Psoas muscle (tissue), 8 donors: ENCODE results near the gene AMER1. TPM values are rescaled to one million over a fixed set of nuclear protein-coding genes. Genes with fewer than 3 reads are reported as not detected.

ENCODE experiments used
- ATAC-seq, 4 donors: fragments of 200-7000 bp; cut with Tn5 transposase; one replicate each; pipeline ENCODE4 v1.9.1; 2020; ENCODE audit warnings: moderate library complexity in 3 of 4, mild to moderate bottlenecking in 2 of 4
- DNase-seq, 2 donors: peaks; one replicate each; pipeline ENCODE4 v3.0.0-alpha.2; 2020
- H3K27ac ChIP-seq: fragments of 200-600 bp; one replicate; pipeline ENCODE4 v1.8.0; 2022
- H3K27me3 ChIP-seq, 3 donors: fragments of 200-600 bp in 1 of 3; one replicate each; pipeline versions ENCODE4 v1.6.1 to v1.8.0; 2013 to 2022; ENCODE audit warnings: low read length in 2 of 3, mild to moderate bottlenecking in 2 of 3, moderate library complexity in 1 of 3; ENCODE audit not compliant: insufficient read depth in 3 of 3
- H3K36me3 ChIP-seq, 2 donors: fragments of 200-600 bp in 1 of 2; one replicate each; pipeline versions ENCODE4 v1.6.1 to v1.8.0; 2013 to 2022; ENCODE audit warnings: low read depth in 1 of 2, mild to moderate bottlenecking in 1 of 2, moderate library complexity in 1 of 2; ENCODE audit not compliant: insufficient read depth in 1 of 2
- H3K4me1 ChIP-seq: fragments of 200-600 bp; one replicate; pipeline ENCODE4 v1.8.0; 2022
- H3K4me3 ChIP-seq: fragments of 200-600 bp; one replicate; pipeline ENCODE4 v1.8.0; 2022; ENCODE audit warnings: mild to moderate bottlenecking
- H3K9me3 ChIP-seq: fragments of 200-600 bp; one replicate; pipeline ENCODE4 v1.8.0; 2022
- CTCF ChIP-seq: fragments of 200-600 bp; IDR thresholded peaks from one replicate; pipeline ENCODE4 v1.8.0; 2022; ENCODE audit warnings: antibody characterized with exemption
- WGBS, 3 donors: extraction: QIAGEN DNeasy Blood & Tissue Kit; methylation state at CpG; one replicate each; pipeline versions ENCODE4 v1.1.6 to v1.1.7; 2013; 5-methylcytosine and 5-hydroxymethylcytosine counted together
- intact Hi-C, 2 donors: fragments of 100-400 bp; cut with DNase I; formaldehyde crosslinking; loops; one replicate each; pipeline versions ENCODE4 v1.11.0 to v1.14.2; 2022
- polyA plus RNA-seq, 3 donors: library from polyadenylated mRNA; stranded (reverse); fragments of 200-250 nt; gene quantifications; one replicate each; pipeline ENCODE4 v1.2.3, GENCODE V29; 2013
- total RNA-seq, 4 donors: library from RNA; stranded (reverse); fragmentation: NEBNext Ultra II Directional in 2 of 4; extraction: Animal tissue kit (Norgen Biotek cat#: 25700) in 2 of 4; gene quantifications; one replicate each; pipeline versions ENCODE4 v1.2.1 to v1.2.4, GENCODE V29; 2021 to 2023
- donor health status: healthy with polysubstance abuse.
- donor health status: DM: no; HTN: no; CAD: no; lungs with moderate emphysema.
- donor health status: Bipolar disorder and iron deficiency.
- donor health status: healthy.
- donor health status: DM: yes; HTN: yes; CAD: no.
- donor health status: DM: no; HTN: no; CAD: no.
- donor health status: DM: no; HTN: no; CAD: no.
- donor health status: DM: yes; HTN: yes; CAD: no.

Gene AMER1
- total and polyA plus RNA-seq, 7 donors = 0.74 to 7.6 (median 3.2) TPM

- H3K4me3 ChIP-seq = no peak overlapping the region
- H3K9me3 ChIP-seq = no peaks in the 10 kb centered on the region
- H3K27ac ChIP-seq = no peak overlapping the region
- H3K4me1 ChIP-seq = peaks cover 14% of the 10 kb centered on the region
- WGBS, 3 donors = 33 to 56% (median 33%) methylated on average over 2 of the region's 2 CpGs
- no peaks in the 10 kb centered on the region for H3K27me3 ChIP-seq
- H3K36me3 ChIP-seq = no peaks in the 10 kb centered on the region
- intact Hi-C loops = no loop called here
- ATAC-seq (no peak), DNase-seq (no peak)
- no peak for TF ChIP-seq CTCF
Observed at GRCh38 chrX:64202808-64203325, 2.6 kb downstream of the AMER1 start.

DNA sequence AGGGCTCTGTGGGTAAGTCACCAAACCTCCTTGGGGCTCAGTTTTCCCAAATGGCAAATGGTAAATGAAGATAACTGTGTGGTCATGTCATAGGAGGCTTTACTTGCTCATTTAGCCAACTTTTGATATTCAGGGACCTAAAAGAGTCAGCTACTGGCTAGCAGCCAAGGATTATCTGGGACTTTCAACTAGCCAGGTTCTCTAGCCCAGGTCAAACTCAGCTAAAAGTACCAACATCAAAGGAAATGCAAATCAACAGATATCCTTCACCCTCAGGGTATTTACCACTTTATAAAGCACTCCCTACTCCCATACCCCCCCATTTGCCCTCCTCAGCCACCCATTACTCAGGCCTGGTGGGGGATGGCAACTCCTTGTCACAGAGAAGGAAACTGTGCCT, 7.5 kb downstream of the AMER1 start:
- TF ChIP-seq CTCF = no peak
- Histone ChIP-seq H3K4me1 (peaks cover 11% of the 10 kb centered on the region), H3K36me3 (no peaks in the 10 kb centered on the region), H3K27me3 (no peaks in the 10 kb centered on the region), H3K4me3 (no peak overlapping the region), H3K27ac (no peak overlapping the region), H3K9me3 (no peaks in the 10 kb centered on the region)
- DNase-seq = no peak
- intact Hi-C loops = no loop called here
- ATAC-seq = no peak

- H3K4me1 ChIP-seq = peaks cover 6% of the 10 kb centered on the region
- H3K27me3 ChIP-seq = no peaks in the 10 kb centered on the region
- H3K4me3 ChIP-seq = no peak overlapping the region
- ATAC-seq (peak in 2 of 4 donors; percentile 24 to 65), DNase-seq (no peak)
- H3K36me3 ChIP-seq = no peaks in the 10 kb centered on the region
- WGBS, 3 donors = 52 to 97% (median 75%) methylated on average over 3 of the region's 3 CpGs
- no peaks in the 10 kb centered on the region for H3K9me3 ChIP-seq
- TF ChIP-seq CTCF = no peak
- intact Hi-C loops = no loop called here
- no peak overlapping the region for H3K27ac ChIP-seq
Observed at GRCh38 chrX:64196606-64197005, 8.9 kb downstream of the AMER1 start.

GRCh38 chrX:64195862-64196261, 9.6 kb downstream of the AMER1 start:
- no peak overlapping the region for H3K4me3 ChIP-seq
- TF ChIP-seq CTCF = no peak
- peaks cover 0 to 1% of the 10 kb centered on the region in 2 donors for H3K36me3 ChIP-seq
- no peak for DNase-seq
- H3K9me3 ChIP-seq = no peaks in the 10 kb centered on the region
- H3K4me1 ChIP-seq = peaks cover 6% of the 10 kb centered on the region
- 45 to 80% (median 47%) methylated on average over 1 of the region's 1 CpG for WGBS, 3 donors
- H3K27me3 ChIP-seq = no peaks in the 10 kb centered on the region
- intact Hi-C loops = no loop called here
- no peak overlapping the region for H3K27ac ChIP-seq
- no peak for ATAC-seq

- Histone ChIP-seq H3K27me3 (no peaks in the 10 kb centered on the region), H3K36me3 (peaks cover 0 to 4% of the 10 kb centered on the region in 2 donors), H3K4me1 (peaks cover 6% of the 10 kb centered on the region), H3K9me3 (no peaks in the 10 kb centered on the region), H3K4me3 (no peak overlapping the region), H3K27ac (no peak overlapping the region)
- intact Hi-C loops = no loop called here
- ATAC-seq (no peak), DNase-seq (no peak)
- WGBS, 3 donors = 68 to 81% (median 73%) methylated on average over 5 of the region's 5 CpGs
- no peak for TF ChIP-seq CTCF
Observed at GRCh38 chrX:64192673-64193072, 12.8 kb downstream of the AMER1 start.
